Neural cell (in vitro differentiated cells): ENCODE measurements around the gene TEX14.

Source experiments
- EP300 ChIP-seq: fragments of 450-650 bp; conservative IDR thresholded peaks from 2 replicates; pipeline ENCODE4 v1.6.1; 2014; ENCODE audit warnings: antibody characterized with exemption, mild to moderate bottlenecking, moderate library complexity; ENCODE audit not compliant: poor library complexity, severe bottlenecking
- EZH2 ChIP-seq: fragments of 200-600, 300-800 bp; shearing (Covaris generic), sonication (generic); IDR thresholded peaks from 2 replicates; pipeline ENCODE4 v1.6.1; 2014; ENCODE audit warnings: antibody characterized with exemption, low read length, borderline replicate concordance, mild to moderate bottlenecking; ENCODE audit not compliant: insufficient read depth, poor library complexity, severe bottlenecking
- MXI1 ChIP-seq: fragments of 450-650 bp; conservative IDR thresholded peaks from 2 replicates; pipeline ENCODE4 v1.6.1; 2014; ENCODE audit warnings: antibody characterized with exemption, mild to moderate bottlenecking; ENCODE audit not compliant: poor library complexity, severe bottlenecking
- POLR2AphosphoS5 ChIP-seq: IDR thresholded peaks from 2 replicates; pipeline ENCODE4 v1.6.1; 2012
- RAD21 ChIP-seq: fragments of 450-650 bp; conservative IDR thresholded peaks from 2 replicates; pipeline ENCODE4 v1.6.1; 2014; ENCODE audit warnings: antibody characterized with exemption, mild to moderate bottlenecking, moderate library complexity
- TAF1 ChIP-seq: IDR thresholded peaks from 2 replicates; pipeline ENCODE4 v1.6.1; 2012; ENCODE audit warnings: low read depth
- TF ChIP-seq, protein P1 (sequence below): fragments of 450-650 bp; IDR thresholded peaks from 2 replicates; pipeline ENCODE4 v1.5.1; 2014; ENCODE audit warnings: antibody characterized with exemption, mild to moderate bottlenecking, moderate library complexity; ENCODE audit not compliant: poor library complexity, severe bottlenecking

GRCh38 chr17:58677194-58677880 is 14.5 kb downstream of the TEX14 start:
- TF ChIP-seq, protein P1, sequence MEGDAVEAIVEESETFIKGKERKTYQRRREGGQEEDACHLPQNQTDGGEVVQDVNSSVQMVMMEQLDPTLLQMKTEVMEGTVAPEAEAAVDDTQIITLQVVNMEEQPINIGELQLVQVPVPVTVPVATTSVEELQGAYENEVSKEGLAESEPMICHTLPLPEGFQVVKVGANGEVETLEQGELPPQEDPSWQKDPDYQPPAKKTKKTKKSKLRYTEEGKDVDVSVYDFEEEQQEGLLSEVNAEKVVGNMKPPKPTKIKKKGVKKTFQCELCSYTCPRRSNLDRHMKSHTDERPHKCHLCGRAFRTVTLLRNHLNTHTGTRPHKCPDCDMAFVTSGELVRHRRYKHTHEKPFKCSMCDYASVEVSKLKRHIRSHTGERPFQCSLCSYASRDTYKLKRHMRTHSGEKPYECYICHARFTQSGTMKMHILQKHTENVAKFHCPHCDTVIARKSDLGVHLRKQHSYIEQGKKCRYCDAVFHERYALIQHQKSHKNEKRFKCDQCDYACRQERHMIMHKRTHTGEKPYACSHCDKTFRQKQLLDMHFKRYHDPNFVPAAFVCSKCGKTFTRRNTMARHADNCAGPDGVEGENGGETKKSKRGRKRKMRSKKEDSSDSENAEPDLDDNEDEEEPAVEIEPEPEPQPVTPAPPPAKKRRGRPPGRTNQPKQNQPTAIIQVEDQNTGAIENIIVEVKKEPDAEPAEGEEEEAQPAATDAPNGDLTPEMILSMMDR: no peak
- TF ChIP-seq EZH2: no peak
- no peak for TF ChIP-seq POLR2AphosphoS5
- no peak for TF ChIP-seq TAF1
- no peak for TF ChIP-seq RAD21
- TF ChIP-seq MXI1: no peak
- no peak for TF ChIP-seq EP300
